CD4-positive, alpha-beta T cell treated with Interferon gamma for 1 hour (primary cell): ENCODE measurements around the gene TPM3.
"Not testable (repeated sequence)": the region's sequence is repeated elsewhere in the genome, so short reads cannot be mapped to it uniquely, and the experiment has no call there.

Source experiments
- DNase-seq: peaks from one replicate; pipeline ENCODE4 v3.0.0-alpha.2; 2020

Gene TPM3

DNA sequence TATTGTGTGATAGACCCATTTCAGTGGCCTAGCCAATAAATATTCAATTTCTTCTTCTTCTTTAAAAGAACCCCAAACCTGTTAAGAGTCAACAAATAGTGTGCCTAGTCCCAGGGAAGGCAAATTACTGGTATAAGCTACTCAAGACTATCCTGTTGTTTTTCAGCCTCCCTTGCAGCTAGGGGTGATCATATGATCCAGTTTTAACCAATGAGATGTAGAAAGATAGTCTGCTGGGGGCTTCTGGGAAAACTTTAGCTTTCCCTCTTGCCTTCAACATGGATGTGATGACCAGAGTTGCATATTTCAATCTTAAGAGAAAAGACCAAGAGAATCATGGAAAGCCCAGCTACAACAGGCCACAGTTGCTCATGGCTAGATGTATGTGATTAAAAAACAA is 32.3 kb downstream of the TPM3 start:
- no peak for DNase-seq

DNA sequence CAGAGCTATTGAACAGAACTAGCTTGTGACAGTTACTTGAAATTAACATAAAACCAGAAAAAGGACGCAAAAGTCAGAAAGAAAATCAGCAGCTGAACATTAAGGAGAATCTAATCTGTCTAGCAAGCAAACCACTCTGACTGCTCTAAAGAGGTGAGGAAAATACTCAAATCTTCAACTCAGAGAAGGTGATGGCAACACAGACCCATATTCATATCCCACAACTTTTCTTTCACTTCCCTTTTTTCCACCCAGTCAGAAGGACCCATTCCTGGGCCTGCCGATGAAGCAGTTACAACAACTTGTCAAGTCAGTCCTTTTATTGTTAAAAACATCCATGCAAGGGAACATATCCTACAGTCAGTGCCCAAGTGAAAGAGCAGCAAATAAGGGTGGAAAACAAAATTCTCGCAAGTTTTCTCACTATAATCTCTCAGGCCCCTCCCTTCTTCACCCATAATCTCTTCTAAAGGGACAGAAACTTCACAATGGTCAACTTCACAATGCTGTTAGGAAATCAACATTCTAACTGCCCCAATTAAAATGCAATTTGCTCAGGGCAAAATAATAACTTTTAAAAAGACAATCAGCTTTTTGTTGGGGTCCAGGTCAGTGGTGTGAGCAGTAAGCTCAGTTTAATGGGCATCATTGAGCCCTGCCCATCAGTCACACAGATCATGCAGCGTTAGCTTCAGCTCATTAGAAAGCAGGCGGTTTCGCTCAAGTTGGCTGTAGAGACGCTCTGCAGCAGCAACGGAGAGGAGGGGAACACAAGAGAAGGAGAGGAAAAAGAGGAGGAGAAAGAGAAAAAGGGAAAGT is 33.4 kb downstream of the TPM3 start:
- no peak for DNase-seq

DNA sequence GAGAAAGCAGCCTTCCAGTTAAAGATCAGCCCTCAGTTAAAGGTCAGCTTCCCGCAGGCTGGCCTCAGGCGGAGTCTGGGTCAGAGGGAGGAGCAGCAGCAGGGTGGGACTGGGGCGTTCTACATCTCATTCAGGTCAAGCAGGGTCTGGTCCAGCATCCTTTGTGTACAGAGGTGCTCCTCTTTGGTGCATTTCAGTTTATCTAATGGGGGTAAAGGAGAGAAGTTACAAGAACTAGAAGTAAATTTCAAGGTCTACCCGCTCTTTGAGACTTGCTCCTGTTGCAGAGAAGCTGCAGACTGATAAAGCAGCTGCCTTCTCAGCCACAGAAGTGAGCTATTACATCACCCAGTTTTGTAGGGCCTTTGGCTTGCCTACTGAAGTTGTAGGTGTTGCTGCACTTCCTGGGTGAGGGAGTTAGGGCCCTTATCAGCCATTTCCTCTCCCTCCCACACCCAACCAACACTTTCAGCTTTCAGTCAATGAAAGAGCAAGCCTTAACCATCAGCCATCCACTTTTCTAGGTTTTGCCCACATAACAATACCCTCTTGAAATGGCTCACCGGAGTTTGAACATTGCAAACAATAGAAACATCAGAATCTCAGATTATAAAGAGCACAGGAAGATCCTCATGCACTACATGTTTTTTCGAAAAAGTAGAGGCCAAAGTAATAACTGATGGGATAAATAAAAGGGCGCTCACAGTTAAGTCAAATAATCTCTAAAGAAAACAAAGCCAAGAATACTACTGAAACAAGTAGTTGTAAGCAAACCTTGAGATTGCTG is 34.2 kb downstream of the TPM3 start:
- peak; percentile 73 for DNase-seq

DNA sequence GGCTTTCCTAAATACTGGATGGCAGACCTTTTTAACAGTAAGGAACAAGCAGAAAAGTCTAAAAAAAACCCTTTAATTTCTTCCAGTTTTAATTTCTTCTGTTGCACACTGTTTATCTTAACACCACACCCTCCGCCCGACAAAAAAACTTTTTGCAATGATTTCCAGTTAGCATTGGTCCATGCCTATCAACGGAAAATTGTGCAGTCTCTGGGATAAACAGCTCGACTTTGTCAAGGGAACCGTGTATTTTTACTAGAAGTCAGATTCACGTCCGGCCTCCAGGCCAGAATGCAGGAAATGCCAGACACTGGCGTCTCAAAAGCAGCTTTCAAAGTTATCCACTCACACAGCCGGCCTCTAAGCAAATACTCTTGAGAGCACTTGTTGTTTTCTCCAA is 36.6 kb downstream of the TPM3 start:
- no peak for DNase-seq

DNA sequence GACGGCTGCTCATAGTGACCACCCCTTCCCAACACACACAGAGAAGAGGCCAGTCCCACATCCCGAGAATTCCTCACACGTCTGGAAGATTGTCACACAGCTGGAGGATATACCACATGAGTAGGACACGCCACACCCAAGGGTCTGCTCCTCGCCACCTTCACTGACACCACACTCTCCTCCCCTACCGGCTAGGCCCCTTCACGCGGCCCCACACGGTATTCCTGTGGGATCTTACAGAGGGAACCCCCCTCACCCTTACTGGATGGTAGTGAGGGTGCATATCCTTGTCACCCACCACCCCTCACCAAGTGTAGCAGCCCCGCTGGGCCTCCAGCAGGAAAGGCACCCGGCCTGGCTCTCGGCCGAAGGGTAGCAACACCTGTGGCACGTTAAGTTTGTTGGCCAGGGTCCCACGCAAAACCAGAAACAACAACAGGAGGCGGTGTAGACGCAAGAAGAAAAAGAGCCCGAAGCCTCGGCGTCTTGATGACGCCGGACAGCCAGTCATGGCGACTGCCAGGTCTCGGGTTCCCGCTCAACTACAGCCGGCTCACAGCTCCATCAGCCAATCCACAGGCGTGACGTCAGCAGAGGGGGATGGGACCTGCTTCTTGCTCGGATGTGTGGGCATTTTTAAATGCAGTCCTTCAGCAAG is 37.2 kb downstream of the TPM3 start, which contains the start of gene NUP210L:
Gene NUP210L, minus strand, starts transcription at position 540 of the 658 bp plus-strand sequence.
- DNase-seq: no peak

DNA sequence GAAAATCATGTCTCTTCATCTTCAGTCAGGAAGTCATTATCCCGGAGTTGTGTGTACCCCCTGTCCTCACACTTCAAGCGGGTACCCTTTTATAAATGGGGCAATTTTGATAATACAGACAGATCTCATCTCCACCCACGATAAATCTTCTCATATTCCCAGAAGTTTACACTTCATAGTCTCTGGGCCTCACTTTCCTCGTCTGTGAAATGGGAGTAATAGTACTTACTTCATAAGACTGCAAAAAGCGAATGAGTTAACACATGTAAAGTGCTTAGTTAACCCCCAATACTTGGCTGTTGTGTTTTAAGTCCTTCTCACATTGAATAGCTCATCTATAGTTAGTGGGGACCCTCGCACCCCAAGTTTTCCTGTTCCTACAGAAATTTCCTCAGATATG is 37.8 kb downstream of the TPM3 start:
- no peak for DNase-seq

DNA sequence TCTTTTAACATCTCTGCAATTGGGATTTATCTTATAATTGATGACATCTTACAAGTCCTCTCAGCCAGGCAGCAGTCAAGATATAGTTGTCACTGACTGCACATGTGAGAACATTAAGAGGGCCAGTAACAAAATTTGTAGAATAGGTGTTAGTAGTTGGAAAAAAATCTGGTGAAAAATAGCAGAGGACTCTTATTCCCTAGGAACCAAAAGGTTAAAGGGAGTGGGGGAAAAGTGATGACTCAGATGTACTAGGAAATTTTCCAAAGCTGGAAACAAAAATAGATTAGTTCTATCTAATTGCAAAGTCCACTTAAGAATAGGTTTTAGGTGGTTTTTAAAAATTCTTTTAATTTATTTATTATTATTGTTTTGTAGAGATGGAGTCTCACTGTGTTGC is 40.6 kb downstream of the TPM3 start:
- DNase-seq: no peak

DNA sequence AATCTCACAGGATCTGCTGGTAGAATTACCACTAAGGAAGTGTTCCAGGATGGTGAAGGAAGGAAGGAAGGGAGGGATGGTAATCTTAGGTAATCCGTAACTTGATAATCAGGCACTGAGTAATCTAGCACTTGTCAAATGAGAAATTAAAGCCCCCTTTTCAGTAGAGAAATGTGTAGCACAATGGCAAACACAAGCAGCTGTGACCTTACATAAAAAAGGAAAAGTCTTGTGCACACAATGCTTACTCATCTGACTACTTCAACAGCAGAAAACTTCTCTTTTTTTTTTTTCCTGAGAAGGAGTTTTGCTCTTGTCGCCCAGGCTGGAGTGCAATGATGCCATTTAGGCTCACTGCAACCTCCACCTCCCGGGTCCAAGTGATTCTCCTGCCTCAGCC is 43.1 kb downstream of the TPM3 start:
- DNase-seq: no peak

DNA sequence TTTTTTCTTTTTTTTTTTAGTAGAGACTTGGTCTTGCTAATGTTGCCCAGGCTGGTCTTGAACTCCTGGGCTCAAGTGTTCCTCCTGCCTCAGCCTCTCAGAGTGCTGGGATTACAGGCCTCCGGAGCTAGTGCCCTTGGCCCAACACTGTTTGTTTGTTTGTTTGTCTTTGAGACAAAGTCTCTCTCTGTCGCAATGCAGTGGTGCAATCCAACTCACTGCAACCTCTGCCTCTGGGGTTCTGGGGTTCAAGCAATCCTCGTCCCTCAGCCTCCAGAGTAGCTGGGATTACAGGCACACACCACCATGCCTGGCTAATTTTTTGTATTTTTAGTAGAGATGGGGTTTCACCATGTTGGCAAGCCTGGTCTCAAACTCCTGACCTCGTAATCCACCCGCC is 44.4 kb downstream of the TPM3 start:
- not testable (repeated sequence) for DNase-seq

DNA sequence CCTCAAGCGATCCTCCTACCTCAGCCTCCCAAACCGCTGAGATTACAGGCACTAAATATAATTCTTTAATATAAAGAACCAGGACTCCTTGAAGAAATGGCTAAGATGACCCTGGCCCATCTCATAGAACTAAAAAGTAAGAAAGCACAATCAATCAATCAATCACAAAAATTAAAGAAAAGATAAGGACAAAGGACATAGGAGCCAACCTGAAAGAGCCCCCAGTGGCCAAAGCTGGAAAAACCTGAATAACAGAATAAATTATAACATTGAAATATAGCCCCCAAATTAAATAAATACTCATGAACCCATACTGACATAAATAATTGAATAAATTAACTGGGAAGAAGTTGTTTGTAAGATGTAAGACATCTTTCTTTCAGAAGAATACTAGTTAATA is 45.9 kb downstream of the TPM3 start:
- no peak for DNase-seq

DNA sequence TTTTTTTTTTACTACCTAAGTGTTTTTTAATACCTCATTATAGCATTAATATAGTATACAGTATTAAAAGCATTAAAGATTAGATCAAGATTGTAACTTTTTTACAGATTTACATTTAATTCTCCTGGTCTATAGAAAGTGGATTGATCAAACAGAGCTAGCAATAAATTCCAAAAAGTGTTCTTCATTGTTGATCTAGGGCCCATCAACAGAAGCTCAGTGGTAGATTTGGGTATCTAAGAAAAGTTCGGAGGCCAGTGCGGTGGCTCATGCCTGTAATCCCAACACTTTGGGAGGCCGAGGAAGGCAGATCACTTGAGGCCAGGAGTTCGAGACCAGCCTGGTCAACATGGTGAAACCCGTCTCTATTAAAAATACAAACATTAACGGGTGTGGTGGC is 49.5 kb downstream of the TPM3 start:
- no peak for DNase-seq

DNA sequence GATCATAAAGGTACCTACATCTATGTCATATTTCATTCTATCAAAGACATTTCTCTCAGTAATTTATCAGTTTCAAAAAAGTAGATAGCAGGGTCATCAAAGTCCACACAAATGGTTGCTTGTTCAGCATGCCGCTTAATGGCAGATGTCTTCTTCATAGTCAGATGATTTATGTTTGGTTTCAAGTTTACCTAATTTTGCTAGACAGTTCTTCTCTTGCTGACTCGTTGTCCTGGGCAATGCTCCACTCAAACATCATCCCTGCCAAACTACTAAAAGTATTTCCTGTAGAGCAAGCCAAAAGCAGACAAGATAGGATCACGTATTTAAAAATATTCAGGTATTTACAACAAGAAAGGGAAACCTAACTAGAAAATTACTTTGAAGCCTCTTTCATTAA is 50.7 kb downstream of the TPM3 start:
- DNase-seq: no peak

DNA sequence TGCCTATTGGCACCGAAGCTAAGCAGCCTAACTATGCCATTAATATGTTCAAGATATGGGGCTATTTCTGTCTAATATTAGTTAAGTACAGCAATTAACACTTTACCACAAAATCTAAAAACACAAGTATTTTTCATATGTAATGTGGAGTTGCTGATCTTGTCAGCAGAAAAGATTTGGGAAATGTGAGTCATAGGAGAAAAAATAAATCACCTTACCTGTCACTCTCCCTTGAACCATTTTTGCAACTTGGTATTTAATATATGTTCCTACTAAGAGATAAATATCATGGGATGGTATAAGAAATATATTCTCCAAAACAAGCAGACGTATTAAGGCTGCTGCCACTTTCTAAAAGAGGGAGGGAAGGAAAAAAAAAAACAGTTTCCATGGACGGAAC is 54.0 kb downstream of the TPM3 start:
- no peak for DNase-seq

DNA sequence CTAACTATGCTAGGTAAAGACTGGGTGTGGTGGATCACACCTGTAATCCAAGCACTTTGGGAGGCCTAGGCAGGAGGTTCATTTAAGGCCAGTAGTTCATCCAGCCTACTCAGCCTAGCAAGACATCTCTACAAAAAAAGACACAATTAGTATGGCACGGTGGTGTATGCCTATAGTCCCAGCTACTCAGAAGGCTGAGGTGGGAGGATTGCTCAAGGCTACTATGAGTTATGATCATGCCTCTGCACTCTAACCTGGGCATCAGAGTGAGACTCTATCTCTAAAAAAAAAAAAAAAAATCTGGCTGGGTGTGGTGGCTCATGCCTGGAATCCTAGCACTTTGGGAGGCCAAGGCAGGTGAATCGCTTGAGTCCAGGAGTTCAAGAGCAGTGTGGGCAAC is 58.6 kb downstream of the TPM3 start:
- DNase-seq: no peak

DNA sequence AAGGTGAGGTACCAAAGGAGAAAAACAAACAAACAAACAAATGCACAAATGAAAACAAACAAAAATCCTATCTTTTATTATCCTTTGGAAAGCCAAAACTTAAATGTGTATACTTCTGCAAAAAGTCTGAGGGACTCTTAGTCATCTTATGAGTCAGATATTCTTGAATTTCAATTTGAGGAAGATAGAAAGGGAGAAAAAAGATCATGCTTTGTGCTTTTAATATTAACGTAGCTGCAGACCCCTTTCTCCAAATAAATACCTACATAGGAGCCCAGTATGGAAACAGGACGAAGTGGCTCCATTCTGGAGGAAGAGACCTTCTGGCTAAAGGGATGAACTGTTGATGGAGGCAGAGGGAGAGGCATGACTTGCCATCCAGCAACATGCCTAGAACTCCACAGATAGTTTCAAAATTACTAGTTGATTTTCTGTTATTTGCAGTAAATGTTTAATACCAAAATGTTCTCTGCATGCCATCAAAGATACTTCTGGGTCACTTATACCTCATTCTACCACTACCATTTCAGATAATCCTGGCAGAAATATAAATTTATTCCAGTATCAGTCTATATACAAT is 62.4 kb downstream of the TPM3 start:
- DNase-seq: no peak

DNA sequence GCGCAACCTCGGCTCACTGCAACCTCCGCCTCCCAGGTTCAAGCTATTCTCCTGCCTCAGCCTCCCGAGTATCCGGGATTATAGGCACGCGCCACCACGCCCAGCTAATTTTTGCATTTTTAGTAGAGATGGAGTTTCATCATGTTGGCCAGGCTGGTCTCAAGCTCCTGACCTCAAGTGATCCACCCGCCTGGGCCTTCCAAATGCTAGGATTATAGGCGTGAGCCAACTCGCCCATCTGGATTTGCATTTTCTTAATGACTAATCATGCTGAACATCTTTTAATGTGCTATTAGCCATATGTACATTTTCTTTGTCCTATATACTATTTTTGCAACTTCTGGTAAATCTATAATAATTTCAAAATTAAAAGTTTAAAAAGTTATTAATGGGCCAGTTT is 68.7 kb downstream of the TPM3 start:
- not testable (repeated sequence) for DNase-seq

DNA sequence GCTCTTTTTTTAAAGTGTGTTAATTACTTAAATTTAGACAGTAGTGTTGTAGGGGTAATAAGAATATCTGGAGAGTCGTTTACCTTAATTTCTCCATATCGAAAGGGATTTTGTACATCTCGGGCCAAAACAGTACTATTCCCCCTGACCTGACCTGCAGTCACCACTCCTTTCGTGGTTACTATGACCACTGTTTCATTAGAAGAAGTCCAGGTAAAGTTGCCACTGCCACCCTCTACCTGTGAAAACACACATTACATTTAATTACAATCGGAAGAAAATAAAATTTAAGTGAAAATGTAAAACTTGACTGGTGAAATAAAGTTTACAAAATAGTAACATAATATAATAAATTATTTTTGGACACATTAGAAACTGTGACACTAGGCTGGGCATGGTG is 74.3 kb downstream of the TPM3 start:
- no peak for DNase-seq

DNA sequence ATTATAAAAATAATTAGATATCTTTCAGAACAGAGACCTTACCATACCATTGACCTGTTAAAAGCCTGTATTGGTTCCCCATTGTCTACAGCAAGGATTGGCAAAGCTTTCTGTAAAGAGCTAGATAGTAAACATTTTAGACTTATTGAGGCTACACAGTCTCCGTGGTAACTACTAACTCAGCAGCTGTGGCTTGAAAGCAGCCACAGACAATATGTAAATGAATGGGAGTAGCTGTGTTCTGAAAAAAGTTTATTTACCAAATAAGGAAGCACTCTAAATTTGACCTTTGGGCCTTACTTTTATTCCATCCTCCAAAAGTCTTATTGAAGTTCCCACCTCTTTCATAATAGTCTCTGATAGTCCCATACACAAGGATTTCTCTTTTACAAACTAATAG is 76.7 kb downstream of the TPM3 start:
- DNase-seq: no peak
